Left kidney (tissue), 2 donors: ENCODE measurements around the gene CD151. TPM values are rescaled to one million over a fixed set of nuclear protein-coding genes. Genes with fewer than 3 reads are reported as not detected.

ENCODE experiments used
- DNase-seq: peaks from one replicate; pipeline ENCODE4 v3.0.0-alpha.2; 2013
- polyA plus RNA-seq: library from polyadenylated mRNA; unstranded; fragments of 120-200 nt; gene quantifications from one replicate; pipeline ENCODE4 v1.2.1, GENCODE V29; 2013; ENCODE audit not compliant: insufficient read length

CD151 gene
- polyA plus RNA-seq, 1 donor, result 145 TPM

DNA sequence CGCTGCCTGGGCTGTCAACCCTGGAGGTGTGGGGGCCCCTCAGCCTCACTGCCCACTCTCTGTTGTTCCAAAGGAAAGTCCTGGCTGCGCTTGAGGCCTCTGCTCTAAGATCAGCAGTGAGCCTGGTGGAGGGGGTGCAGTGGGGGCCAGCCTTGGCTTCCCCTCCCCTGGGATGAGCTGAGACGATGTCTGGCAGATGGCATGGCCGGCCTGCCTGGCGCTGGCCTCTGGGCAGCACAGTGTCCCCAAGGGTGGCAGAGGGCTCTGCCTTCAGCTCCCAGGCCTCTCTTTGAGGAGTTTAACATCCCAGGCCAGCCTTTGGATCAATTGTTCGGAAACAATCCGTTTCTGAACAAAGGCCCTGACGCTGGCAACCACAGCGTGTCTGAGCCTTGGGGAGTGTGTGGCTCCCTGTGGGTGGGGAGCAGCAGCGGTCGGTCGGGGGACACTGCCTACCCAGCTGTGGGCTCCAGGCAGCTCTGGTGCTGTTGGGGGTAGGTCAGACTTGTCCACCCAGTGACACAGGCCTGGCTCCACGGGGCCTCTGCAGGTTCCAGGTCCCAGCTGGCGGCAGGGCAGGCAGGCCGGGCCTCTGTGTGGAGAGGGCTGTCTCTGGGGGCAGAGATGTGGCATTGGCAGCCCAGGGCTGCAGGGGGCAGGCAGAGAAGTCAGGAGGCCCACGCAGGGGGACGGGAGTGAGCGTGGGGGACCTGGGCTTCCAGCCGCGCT is 22.0 kb downstream of the CD151 start:
- DNase-seq, result no peak

DNA sequence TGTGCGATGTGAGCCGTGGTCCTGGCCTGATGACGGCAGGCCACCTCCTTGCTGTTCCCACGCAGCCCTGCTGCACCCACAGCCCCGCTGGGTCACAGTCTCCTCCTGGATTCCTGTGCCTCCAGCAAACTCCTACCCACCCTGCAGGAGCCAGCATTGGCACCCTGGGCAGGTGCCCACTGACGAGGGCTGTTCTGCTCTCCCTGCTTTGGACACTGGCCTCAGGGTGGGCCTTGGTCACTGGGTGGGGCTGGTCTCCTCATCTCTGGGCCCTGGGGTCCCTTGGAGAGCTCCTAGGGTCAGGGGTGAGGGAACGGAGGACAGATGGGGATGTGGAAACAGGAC is 22.6 kb downstream of the CD151 start:
- DNase-seq, result no peak

- DNase-seq, result no peak
Measured at GRCh38 chr11:855796-856195, 23.0 kb downstream of the CD151 start.

GRCh38 chr11:856397-856796 is 23.6 kb downstream of the CD151 start:
- DNase-seq, result no peak

- DNase-seq, result no peak
Measured at GRCh38 chr11:858053-858761, 25.5 kb downstream of the CD151 start.

- DNase-seq, result no peak
Measured at GRCh38 chr11:858762-859339, 26.1 kb downstream of the CD151 start.

- no peak for DNase-seq
Measured at GRCh38 chr11:859394-860131, 26.8 kb downstream of the CD151 start.

DNA sequence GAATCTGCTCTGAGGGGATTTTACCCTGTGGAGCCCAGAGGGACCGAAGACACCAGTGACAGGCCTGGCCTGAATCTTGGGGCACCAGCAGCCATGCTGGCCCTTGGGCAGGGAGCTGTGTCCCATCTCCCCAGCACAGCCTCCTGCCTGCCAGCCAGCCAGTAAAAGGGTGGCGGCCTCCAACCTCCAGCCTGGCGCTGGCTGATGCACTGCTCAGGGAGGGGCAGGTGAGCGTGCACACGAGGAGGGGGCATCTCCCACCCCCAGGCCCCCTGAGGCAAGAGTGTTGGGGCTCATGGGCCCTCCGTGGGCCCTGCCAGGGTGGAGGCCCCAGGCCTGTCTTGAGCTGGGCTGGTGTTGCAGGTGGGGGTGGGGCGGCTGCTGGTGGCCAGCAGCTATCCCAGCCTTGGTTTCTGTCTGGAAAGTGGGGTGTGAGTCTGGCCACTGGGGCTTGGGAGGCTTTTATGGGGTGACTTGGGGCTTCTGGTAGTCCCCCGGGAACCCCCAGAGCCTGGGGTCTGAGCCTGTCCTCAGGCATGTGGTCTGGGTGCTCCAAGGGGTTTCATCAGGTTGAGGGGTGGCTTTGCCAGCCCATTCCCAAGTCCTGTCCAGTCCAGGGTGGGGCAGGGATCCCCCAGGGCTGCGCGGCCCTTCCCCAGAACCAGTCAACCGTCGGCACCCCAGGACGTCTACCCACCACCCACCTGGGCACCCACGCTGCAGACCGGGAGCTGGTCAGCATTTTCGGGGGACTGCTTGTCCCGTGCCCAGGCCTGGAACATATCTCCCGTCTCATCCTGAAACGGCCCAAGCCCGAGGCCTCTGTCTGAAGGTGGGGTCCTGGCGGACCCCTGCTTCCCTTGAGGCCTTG is 27.7 kb downstream of the CD151 start:
- DNase-seq, result no peak

DNA sequence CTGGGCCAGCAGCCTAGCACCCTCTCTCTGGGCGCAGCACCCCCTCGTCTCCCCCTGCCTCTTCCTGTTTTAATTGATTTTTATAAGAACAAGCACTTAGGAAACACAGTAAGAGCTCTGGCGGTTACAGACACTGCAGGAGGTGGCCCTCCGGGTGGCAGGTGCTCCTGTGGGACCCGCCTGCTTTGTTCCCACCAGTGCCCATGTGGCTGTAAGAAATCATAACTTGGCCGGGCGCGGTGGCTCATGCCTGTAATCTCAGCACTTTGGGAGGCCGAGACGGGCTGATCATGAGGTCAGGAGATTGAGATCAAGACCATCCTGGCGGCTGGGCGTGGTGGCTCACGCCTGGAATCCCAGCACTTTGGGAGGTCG is 28.3 kb downstream of the CD151 start:
- no peak for DNase-seq

DNA sequence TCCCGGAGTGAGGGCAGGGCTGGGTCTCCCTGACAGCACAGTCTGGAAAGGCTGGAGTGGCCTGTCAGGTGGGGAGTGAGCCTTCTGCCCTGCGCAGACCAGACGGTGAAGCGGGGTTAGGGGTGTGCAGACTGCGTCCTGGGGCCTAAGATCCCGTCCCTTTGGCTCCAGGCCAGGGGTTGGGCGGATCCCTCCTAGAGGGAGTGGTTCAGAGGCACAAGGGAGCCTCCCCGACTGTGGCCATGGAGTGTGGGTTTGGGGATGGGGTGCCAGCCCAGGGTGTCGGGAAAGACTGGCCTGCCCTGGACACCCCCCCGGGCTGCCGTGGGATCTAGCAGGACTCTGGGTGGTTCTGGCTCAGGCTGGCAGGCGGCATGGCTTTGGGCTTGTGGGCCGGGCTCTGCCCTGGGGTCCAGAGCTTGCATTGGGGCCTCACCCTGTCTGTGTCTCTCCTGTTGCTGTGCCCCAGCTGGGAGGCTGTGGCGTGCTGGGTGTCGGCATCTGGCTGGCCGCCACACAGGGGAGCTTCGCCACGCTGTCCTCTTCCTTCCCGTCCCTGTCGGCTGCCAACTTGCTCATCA is 29.4 kb downstream of the CD151 start:
- no peak for DNase-seq

DNA sequence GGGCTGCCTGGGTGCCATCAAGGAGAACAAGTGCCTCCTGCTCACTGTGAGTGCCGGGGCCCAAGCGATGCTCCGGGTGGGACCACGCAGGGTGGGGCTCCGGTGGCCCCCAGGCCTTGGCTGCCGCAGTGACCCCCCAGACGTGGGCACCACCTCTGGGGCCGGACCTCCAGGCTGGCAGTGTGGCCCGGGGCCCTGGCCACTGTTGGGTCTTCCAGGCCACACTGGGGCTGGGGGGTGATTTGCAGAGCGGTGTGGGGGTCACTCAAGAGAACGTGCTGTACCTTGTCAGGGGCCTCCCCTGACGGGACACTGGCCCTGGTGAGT is 29.9 kb downstream of the CD151 start:
- no peak for DNase-seq

DNA sequence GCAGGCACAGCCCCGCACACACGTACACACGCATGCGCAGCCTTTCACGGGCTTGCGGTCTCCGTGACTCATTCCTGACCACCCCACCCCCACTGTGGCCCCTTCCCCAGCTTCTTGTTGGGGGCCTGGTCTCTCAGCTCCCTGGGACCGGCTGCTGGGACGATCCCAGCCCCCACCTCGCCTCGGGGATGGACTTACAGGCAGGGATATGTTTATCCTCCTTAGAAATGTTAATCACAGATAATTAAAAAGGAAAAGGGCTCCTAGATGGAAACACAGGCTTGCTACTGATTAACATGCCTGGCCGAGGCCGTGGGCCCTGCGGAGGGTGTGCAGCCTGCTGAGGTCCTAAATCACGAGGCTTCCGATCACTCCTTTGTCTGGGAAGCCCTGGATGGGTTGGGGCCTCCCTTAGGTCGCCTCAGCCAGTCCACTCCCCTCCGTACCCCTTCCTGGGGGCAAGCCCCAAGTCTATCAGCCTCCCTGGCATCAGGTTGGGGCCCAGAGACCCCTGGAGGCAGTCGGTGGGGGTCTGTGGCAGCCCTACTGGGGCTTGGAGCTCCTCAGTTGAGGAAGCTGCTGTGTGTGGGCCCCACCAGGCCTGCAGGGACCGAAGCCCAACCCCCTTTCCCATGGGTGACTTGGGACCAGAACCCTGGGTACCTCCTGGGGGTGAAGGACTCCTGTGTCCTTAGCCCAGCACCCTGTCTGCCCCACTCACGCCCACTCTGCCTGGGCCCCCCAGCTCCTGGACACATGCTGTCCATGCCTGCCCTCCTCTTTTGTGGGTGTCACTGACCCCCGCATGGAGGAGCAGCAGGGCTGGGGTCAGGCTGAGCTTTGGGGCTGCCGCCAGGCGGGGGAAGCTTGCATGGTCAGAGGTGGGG is 30.5 kb downstream of the CD151 start:
- DNase-seq, result no peak

GRCh38 chr11:863910-864827 is 31.4 kb downstream of the CD151 start:
- no peak for DNase-seq

- no peak for DNase-seq
Measured at GRCh38 chr11:864898-865297, 32.1 kb downstream of the CD151 start.

DNA sequence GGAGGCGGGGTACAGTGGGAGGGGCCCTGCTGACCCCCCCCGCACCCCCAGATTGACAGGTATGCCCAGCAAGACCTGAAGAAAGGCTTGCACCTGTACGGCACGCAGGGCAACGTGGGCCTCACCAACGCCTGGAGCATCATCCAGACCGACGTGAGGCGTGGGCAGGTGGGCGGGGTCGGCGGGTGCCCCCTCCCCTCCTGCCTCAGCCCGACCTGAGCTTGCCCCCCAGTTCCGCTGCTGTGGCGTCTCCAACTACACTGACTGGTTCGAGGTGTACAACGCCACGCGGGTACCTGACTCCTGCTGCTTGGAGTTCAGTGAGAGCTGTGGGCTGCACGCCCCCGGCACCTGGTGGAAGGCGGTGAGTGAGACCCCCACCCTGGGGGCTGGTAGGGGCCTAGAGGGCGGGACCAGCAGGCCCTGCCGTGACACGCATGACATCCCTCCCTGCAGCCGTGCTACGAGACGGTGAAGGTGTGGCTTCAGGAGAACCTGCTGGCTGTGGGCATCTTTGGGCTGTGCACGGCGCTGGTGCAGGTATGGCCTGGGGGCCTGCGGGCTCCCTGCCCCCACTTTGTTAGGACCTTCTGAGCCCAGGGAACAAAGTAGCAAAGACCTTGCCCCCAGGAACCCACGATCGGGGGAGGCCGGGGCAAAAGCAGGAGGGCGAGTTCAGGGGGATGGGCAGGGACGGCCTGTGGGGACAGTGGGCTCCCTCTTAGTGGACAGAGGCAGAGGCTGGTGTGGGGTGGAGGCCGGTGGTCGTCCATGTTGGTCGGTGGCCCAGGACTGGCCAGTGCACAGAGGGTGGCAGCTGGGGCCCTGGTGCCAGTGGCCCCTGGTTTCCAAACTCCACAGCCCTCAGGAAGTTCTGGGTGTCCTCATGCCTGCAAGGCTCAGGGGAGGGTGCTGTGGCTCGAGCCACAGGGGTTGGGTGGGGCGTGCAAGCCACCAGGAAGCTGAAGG is 33.0 kb downstream of the CD151 start:
- no peak for DNase-seq

GRCh38 chr11:866481-866880 is 33.7 kb downstream of the CD151 start:
- no peak for DNase-seq

GRCh38 chr11:867856-868358 is 35.2 kb downstream of the CD151 start:
- DNase-seq, result no peak

DNA sequence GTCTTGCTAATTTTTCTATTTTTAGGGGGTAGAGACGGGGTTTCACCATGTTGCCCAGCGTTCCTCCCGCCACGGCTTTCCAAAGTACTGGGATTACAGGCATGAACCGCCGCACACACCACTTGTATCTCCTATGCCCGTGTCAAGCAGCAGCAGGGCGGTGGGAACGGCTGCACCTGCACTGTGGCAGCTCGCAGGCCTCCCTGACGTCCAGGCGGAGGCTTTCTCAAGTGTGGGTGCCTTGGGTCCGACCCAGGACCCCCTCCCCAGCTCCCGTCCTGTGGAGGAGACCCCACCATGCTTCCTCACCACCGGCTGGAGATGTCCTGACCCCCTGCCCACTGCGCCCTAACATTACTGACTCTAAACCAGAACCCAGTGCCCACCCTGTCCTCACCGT is 35.6 kb downstream of the CD151 start:
- no peak for DNase-seq
